ENCODE measurements around the gene ATP5MG. TPM values are rescaled to one million over a fixed set of nuclear protein-coding genes. Genes with fewer than 3 reads are reported as not detected.

The ATP5MG gene
- total and polyA plus RNA-seq, 10 of the 15 experiments (the other 5 are each of a cell fraction or from before 2014, with no cell fraction given): 211 to 2,276 (median 633) TPM

- no peak overlapping the region for H3K9ac ChIP-seq (ENCODE audit: control insufficient read depth, insufficient read depth, low read length)
- no peak overlapping the region for H2AFZ ChIP-seq (ENCODE audit: control insufficient read depth, low read depth, low read length)
- in situ Hi-C loops (cut with MboI): loop anchor here (25.0 kb wide), 1 partner anchor 113 kb away; no protein-coding TSS in a partner anchor
- ChIA-PET RAD21 (ENCODE audit: unreplicated experiment) (interaction anchor here (0.7 kb wide), 1 partner anchor 11 kb away, joined by 3 read pairs; no protein-coding TSS in a partner anchor), SMC1A (ENCODE audit: uncharacterized antibody, unreplicated experiment) (interaction anchor here (0.9 to 1.3 kb wide), 3 partner anchors 13 to 17 kb away, joined by 3 to 4 read pairs (median 3); no protein-coding TSS in a partner anchor), CTCF (interaction anchor here (0.8 to 2.1 kb wide), 2 partner anchors 10 to 12 kb away, joined by 4 to 10 read pairs; no protein-coding TSS in a partner anchor), POLR2A (no interaction called here)
- H3K9me3 ChIP-seq (replicated peaks; ENCODE audit: control insufficient read depth, insufficient read depth, low read length): no peaks in the 10 kb centered on the region
- no peak for ATAC-seq
- no TSS peak for BruUV-seq (replicated peaks)
- no peaks in the 10 kb centered on the region for H3K4me1 ChIP-seq (ENCODE audit: control insufficient read depth, insufficient read depth, low read length)
- H3K27me3 ChIP-seq (replicated peaks in 1 of 2; ENCODE audit: control insufficient read depth in 2 of 2, insufficient read depth in 2 of 2, low read length in 1 of 2): no peaks in the 10 kb centered on the region
- FAIRE-seq: no peak
- H4K20me1 ChIP-seq (ENCODE audit: control insufficient read depth, insufficient read depth): no peaks in the 10 kb centered on the region
- DNase-seq (ENCODE audit: low read depth, low spot score): no peak
- no peak overlapping the region for H3K27ac ChIP-seq (ENCODE audit: control insufficient read depth, insufficient read depth)
- intact Hi-C loops (cut with micrococcal nuclease; ENCODE audit: unreplicated experiment): no loop called here
- TF ChIP-seq HDAC6 (IDR thresholded peaks at IDR 0.05; ENCODE audit: unreplicated experiment): no peak
- no peak for TF ChIP-seq KAT2A (conservative IDR thresholded peaks at IDR 0.05; ENCODE audit: control insufficient read depth, low read depth, low read length)
- no peak for TF ChIP-seq ZNF24 (IDR thresholded peaks at IDR 0.05)
- no peak for TF ChIP-seq RB1 (IDR thresholded peaks at IDR 0.05; ENCODE audit: borderline replicate concordance)
- TF ChIP-seq USF2 (IDR thresholded peaks at IDR 0.05; ENCODE audit: borderline replicate concordance, low read depth, low read length): no peak
- no peak for TF ChIP-seq CHD1 (IDR thresholded peaks at IDR 0.05; ENCODE audit: low read depth, low read length)
- no peak for TF ChIP-seq SREBF1 (IDR thresholded peaks at IDR 0.05; ENCODE audit: low read length)
- TF ChIP-seq YBX1 (IDR thresholded peaks at IDR 0.05): no peak
- TF ChIP-seq POLR2AphosphoS2 (IDR thresholded peaks at IDR 0.05; ENCODE audit: low read depth, low read length): no peak
- no peak for TF ChIP-seq NFYB (IDR thresholded peaks at IDR 0.05; ENCODE audit: insufficient read depth, low read depth, low read length)
- TF ChIP-seq ZNF384 (IDR thresholded peaks at IDR 0.05; ENCODE audit: borderline replicate concordance, low read depth, low read length): no peak
- no peak for TF ChIP-seq PAX8 (IDR thresholded peaks at IDR 0.05)
- no peak for TF ChIP-seq PBX3 (IDR thresholded peaks at IDR 0.05; ENCODE audit: insufficient replicate concordance, low read depth, low read length)
- TF ChIP-seq E4F1 (IDR thresholded peaks at IDR 0.05; ENCODE audit: borderline replicate concordance, partially characterized antibody): no peak
- no peak for TF ChIP-seq STAT1 (conservative IDR thresholded peaks at IDR 0.05)
- TF ChIP-seq PAX5 (IDR thresholded peaks at IDR 0.05; ENCODE audit: borderline replicate concordance, low read depth, low read length): no peak
- no peak for TF ChIP-seq MTA2 (IDR thresholded peaks at IDR 0.05; ENCODE audit: low read depth)
- no peak for TF ChIP-seq NR2F1 (conservative IDR thresholded peaks at IDR 0.05)
- TF ChIP-seq GATAD2B (conservative IDR thresholded peaks at IDR 0.05; ENCODE audit: low read depth): no peak
- WGBS (ENCODE audit: insufficient coverage, insufficient replicate concordance, low lambda C conversion rate, missing lambda C conversion rate): 95% methylated on average over 3 of the region's 3 CpGs
- no peaks in the 10 kb centered on the region for H3K79me2 ChIP-seq (ENCODE audit: control insufficient read depth, insufficient read depth, low read length)
- H3K36me3 ChIP-seq (ENCODE audit: control insufficient read depth in 2 of 2, insufficient read depth in 2 of 2, low read length in 1 of 2): peaks cover 10 to 27% of the 10 kb centered on the region in 2 experiments
- no peak overlapping the region for H3K4me3 ChIP-seq
- H3K4me2 ChIP-seq (ENCODE audit: control insufficient read depth, insufficient read depth): no peak overlapping the region
Measured at GRCh38 chr11:118374729-118375128, 26.7 kb upstream of the ATP5MG start.

Data from GM12878 (cell line).